NB4 (cell line): ENCODE data around the gene MS4A6A.

Experiments
- CTCF ChIP-seq: IDR thresholded peaks from one replicate; pipeline ENCODE4 v1.5.1; 2012; ENCODE audit warnings: low read depth, low read length
- MAX ChIP-seq: IDR thresholded peaks from 2 replicates; pipeline ENCODE4 v1.6.1; 2011; ENCODE audit warnings: low read depth, low read length
- MYC ChIP-seq: IDR thresholded peaks from 2 replicates; pipeline ENCODE4 v1.6.1; 2011; ENCODE audit warnings: low read depth, low read length
- POLR2A ChIP-seq: IDR thresholded peaks from 2 replicates; pipeline ENCODE4 v1.6.1; 2011; ENCODE audit warnings: mild to moderate bottlenecking; ENCODE audit not compliant: insufficient read length; ENCODE audit errors: extremely low read depth

DNA sequence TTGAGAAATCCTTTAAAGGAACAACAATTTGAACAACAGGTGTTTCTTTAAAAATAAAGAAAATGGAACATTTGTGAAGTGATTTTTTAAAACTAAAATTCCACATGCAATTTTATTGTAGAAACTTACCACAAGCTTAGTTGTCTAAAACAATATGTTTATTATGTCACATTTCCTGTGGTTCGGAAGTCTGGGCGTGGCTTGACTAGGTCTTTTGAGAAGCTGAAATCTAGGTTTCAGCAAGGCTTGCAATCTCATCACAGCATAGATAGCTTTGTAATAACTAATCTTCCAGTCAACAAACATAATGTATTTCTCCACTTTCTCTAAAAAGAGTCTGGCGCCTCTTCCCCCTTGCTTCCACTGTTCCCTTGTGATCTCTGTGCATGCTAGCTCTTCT is 27.0 kb downstream of the MS4A6A start:
- TF ChIP-seq CTCF: no peak
- no peak for TF ChIP-seq POLR2A
- no peak for TF ChIP-seq MYC
- no peak for TF ChIP-seq MAX
